ENCODE data around the gene PAQR6. TPM values are rescaled to one million over a fixed set of nuclear protein-coding genes. Genes with fewer than 3 reads are reported as not detected.

The PAQR6 gene
- total RNA-seq, 1 experiment from 2014 or later = 15.8 TPM

- Histone ChIP-seq H3K4me1 (ENCODE audit: insufficient read depth, low read length) (peaks cover 2% of the 10 kb centered on the region; the same call in 1 of the 2 replicates), H2BK12ac (ENCODE audit: insufficient read length, low read depth, low read length) (no peak overlapping the region), H3K4ac (ENCODE audit: low read depth, low read length) (no peak overlapping the region), H4K20me1 (ENCODE audit: control insufficient read depth, insufficient read depth, insufficient read length) (no peaks in the 10 kb centered on the region), H3K9me3 (ENCODE audit: control insufficient read depth, low read depth, low read length) (no peaks in the 10 kb centered on the region), H3K27ac (ENCODE audit: insufficient read length, low read depth, low read length) (no peak overlapping the region), H3K27me3 (ENCODE audit: insufficient read depth, low read length) (no peaks in the 10 kb centered on the region), H3T11ph (ENCODE audit: low read length) (no peak overlapping the region), H3K14ac (ENCODE audit: insufficient read depth, low read length) (no peak overlapping the region), H2BK5ac (ENCODE audit: insufficient read length, low read length) (no peak overlapping the region), H3K4me2 (ENCODE audit: insufficient read depth, insufficient read length, low read length) (no peak overlapping the region), H3K23me2 (ENCODE audit: insufficient read length, low read depth, low read length, poor library complexity, severe bottlenecking) (peaks cover 3% of the 10 kb centered on the region), H2BK120ac (ENCODE audit: low read depth, low read length, poor library complexity, severe bottlenecking) (no peak overlapping the region), H4K5ac (ENCODE audit: insufficient read length, low read depth, low read length) (no peak overlapping the region), H4K91ac (ENCODE audit: insufficient read length, low read depth, low read length) (no peak overlapping the region), H3K9ac (ENCODE audit: extremely low read depth, insufficient read length, low read length) (no peak overlapping the region), H2BK15ac (ENCODE audit: low read depth, low read length) (no peak overlapping the region), H3K79me2 (ENCODE audit: insufficient read depth, low read length) (no peaks in the 10 kb centered on the region), H3K23ac (ENCODE audit: insufficient read length, low read depth, low read length) (no peak overlapping the region), H2AK5ac (ENCODE audit: insufficient read length, low read length) (no peak overlapping the region), H3K56ac (ENCODE audit: insufficient read length, low read depth, low read length) (no peak overlapping the region), H4K8ac (replicated peaks; ENCODE audit: insufficient read length, low read depth, low read length) (no peak overlapping the region), H2AFZ (ENCODE audit: low read length) (no peak overlapping the region), H3K79me1 (ENCODE audit: insufficient read depth, low read depth, low read length, poor library complexity, severe bottlenecking) (no peaks in the 10 kb centered on the region), H2BK20ac (ENCODE audit: low read depth, low read length, poor library complexity, severe bottlenecking) (no peak overlapping the region), H3K18ac (ENCODE audit: insufficient read length, low read depth, low read length) (no peak overlapping the region)
- no CpG with 5 or more reads among the region's 5 CpGs for WGBS (ENCODE audit: extremely low coverage, insufficient read length, low lambda C conversion rate)
- no peak for DNase-seq
- Mint-ChIP-seq H3K9me3 (no peaks in the 10 kb centered on the region), H3K4me1 (peaks cover 15 to 22% of the 10 kb centered on the region in 2 experiments), H3K36me3 (ENCODE audit: insufficient read depth in 1 of 3, low read depth in 3 of 3) (peaks cover 27 to 62% (median 51%) of the 10 kb centered on the region in 3 experiments; a peak in 6 of 7 replicates), H3K27me3 (ENCODE audit: low read depth) (peaks cover 4% of the 10 kb centered on the region; the same call in 1 of the 2 replicates), H3K27ac (peak overlapping the region in 1 of 3 experiments; percentile 61; a peak in 1 of 7 replicates), H3K4me3 (no peak overlapping the region)
- TF ChIP-seq, protein P1, sequence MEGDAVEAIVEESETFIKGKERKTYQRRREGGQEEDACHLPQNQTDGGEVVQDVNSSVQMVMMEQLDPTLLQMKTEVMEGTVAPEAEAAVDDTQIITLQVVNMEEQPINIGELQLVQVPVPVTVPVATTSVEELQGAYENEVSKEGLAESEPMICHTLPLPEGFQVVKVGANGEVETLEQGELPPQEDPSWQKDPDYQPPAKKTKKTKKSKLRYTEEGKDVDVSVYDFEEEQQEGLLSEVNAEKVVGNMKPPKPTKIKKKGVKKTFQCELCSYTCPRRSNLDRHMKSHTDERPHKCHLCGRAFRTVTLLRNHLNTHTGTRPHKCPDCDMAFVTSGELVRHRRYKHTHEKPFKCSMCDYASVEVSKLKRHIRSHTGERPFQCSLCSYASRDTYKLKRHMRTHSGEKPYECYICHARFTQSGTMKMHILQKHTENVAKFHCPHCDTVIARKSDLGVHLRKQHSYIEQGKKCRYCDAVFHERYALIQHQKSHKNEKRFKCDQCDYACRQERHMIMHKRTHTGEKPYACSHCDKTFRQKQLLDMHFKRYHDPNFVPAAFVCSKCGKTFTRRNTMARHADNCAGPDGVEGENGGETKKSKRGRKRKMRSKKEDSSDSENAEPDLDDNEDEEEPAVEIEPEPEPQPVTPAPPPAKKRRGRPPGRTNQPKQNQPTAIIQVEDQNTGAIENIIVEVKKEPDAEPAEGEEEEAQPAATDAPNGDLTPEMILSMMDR (conservative IDR thresholded peaks at IDR 0.05) = no peak
Observed at GRCh38 chr1:156249593-156249992, 1.7 kb upstream of the PAQR6 start.
